ENCODE results near the gene PEG3.

DNA sequence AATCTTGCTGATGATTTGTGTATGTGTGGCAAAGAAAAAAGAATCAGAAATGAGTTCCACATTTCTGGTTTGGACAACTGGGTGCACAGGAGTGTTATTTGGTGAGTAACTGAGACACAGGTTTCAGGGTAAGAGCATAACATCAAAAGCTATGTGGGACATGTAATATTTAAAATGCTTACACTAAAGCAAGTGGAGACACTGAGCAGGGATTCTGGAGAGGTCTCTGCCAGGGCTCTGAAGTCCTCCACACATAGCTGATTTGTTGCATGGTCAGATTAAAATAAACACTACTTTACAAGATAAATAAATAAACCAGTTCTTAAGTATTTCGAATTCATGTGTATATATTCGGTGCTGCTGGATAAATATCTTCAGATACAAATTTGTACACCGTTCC, 16.3 kb upstream of the PEG3 start:
- TF ChIP-seq, protein P1, sequence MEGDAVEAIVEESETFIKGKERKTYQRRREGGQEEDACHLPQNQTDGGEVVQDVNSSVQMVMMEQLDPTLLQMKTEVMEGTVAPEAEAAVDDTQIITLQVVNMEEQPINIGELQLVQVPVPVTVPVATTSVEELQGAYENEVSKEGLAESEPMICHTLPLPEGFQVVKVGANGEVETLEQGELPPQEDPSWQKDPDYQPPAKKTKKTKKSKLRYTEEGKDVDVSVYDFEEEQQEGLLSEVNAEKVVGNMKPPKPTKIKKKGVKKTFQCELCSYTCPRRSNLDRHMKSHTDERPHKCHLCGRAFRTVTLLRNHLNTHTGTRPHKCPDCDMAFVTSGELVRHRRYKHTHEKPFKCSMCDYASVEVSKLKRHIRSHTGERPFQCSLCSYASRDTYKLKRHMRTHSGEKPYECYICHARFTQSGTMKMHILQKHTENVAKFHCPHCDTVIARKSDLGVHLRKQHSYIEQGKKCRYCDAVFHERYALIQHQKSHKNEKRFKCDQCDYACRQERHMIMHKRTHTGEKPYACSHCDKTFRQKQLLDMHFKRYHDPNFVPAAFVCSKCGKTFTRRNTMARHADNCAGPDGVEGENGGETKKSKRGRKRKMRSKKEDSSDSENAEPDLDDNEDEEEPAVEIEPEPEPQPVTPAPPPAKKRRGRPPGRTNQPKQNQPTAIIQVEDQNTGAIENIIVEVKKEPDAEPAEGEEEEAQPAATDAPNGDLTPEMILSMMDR (IDR thresholded peaks at IDR 0.05), result no peak
- TF ChIP-seq, protein P2, sequence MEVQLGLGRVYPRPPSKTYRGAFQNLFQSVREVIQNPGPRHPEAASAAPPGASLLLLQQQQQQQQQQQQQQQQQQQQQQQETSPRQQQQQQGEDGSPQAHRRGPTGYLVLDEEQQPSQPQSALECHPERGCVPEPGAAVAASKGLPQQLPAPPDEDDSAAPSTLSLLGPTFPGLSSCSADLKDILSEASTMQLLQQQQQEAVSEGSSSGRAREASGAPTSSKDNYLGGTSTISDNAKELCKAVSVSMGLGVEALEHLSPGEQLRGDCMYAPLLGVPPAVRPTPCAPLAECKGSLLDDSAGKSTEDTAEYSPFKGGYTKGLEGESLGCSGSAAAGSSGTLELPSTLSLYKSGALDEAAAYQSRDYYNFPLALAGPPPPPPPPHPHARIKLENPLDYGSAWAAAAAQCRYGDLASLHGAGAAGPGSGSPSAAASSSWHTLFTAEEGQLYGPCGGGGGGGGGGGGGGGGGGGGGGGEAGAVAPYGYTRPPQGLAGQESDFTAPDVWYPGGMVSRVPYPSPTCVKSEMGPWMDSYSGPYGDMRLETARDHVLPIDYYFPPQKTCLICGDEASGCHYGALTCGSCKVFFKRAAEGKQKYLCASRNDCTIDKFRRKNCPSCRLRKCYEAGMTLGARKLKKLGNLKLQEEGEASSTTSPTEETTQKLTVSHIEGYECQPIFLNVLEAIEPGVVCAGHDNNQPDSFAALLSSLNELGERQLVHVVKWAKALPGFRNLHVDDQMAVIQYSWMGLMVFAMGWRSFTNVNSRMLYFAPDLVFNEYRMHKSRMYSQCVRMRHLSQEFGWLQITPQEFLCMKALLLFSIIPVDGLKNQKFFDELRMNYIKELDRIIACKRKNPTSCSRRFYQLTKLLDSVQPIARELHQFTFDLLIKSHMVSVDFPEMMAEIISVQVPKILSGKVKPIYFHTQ (CRISPR knock-in tag; IDR thresholded peaks at IDR 0.05), result no peak
- TF ChIP-seq, protein P3, sequence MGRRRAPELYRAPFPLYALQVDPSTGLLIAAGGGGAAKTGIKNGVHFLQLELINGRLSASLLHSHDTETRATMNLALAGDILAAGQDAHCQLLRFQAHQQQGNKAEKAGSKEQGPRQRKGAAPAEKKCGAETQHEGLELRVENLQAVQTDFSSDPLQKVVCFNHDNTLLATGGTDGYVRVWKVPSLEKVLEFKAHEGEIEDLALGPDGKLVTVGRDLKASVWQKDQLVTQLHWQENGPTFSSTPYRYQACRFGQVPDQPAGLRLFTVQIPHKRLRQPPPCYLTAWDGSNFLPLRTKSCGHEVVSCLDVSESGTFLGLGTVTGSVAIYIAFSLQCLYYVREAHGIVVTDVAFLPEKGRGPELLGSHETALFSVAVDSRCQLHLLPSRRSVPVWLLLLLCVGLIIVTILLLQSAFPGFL (CRISPR knock-in tag; IDR thresholded peaks at IDR 0.05; ENCODE audit: borderline replicate concordance), result no peak

Measured in WTC11 (cell line).